A673 (cell line): Measurements from ENCODE around the gene OSBPL1A. TPM values are rescaled to one million over a fixed set of nuclear protein-coding genes. Genes with fewer than 3 reads are reported as not detected.
"Not testable (repeated sequence)": the region's sequence is repeated elsewhere in the genome, so short reads cannot be mapped to it uniquely, and the experiment has no call there.

ENCODE experiments used
- BruUV-seq: library from RNA; stranded (reverse); fragments of 400-500 nt; replicated peaks from 2 replicates; lab custom pipeline; 2021; lab: Mats Ljungman, UMichigan
- CTCF ChIA-PET: fragments of 300-600 bp; sonication (Branson Sonifier 250); formaldehyde crosslinking; loops from one replicate; lab custom pipeline; 2022; ENCODE audit warnings: antibody characterized with exemption; lab: Charles Lee
- POLR2A ChIA-PET: fragments of 300-600 bp; sonication (Branson Sonifier 250); formaldehyde crosslinking; loops from one replicate; lab custom pipeline; 2022; ENCODE audit warnings: antibody characterized with exemption; ENCODE audit not compliant: low non-redundant PET; lab: Charles Lee
- DNase-seq: peaks from one replicate; pipeline ENCODE4 v3.0.0-alpha.2; 2015; ENCODE audit warnings: low spot score
- H3K27ac ChIP-seq: fragments of 200-600 bp; sonication (generic); 2 replicates; pipeline ENCODE4 v1.5.1; 2016; ENCODE audit warnings: mixed run types, low read depth, mild to moderate bottlenecking, mixed read lengths, antibody characterized with exemption, low read length; ENCODE audit not compliant: poor library complexity, severe bottlenecking
- H3K27me3 ChIP-seq: fragments of 200-600 bp; sonication (generic); replicated peaks from 2 replicates; pipeline ENCODE4 v1.6.1; 2017; ENCODE audit warnings: mixed run types, low read depth, mild to moderate bottlenecking, mixed read lengths, antibody characterized with exemption, low read length; ENCODE audit not compliant: insufficient read depth, poor library complexity
- H3K36me3 ChIP-seq: fragments of 200-600 bp; sonication (generic); 2 replicates; pipeline ENCODE4 v1.6.1; 2016; ENCODE audit warnings: mixed run types, mild to moderate bottlenecking, mixed read lengths, antibody characterized with exemption, low read length; ENCODE audit not compliant: insufficient read depth, poor library complexity, severe bottlenecking
- H3K4me1 ChIP-seq: fragments of 200-600 bp; sonication (generic); 2 replicates; pipeline ENCODE4 v1.6.1; 2017; ENCODE audit warnings: mixed run types, mild to moderate bottlenecking, mixed read lengths, antibody characterized with exemption, low read length; ENCODE audit not compliant: insufficient read depth, poor library complexity, severe bottlenecking
- H3K4me3 ChIP-seq: fragments of 200-600 bp; sonication (generic); 2 replicates; pipeline ENCODE4 v1.5.1; 2016; ENCODE audit warnings: low read depth, mixed run types, mild to moderate bottlenecking, mixed read lengths, low read length; ENCODE audit not compliant: poor library complexity, severe bottlenecking
- H3K9me3 ChIP-seq: fragments of 200-600 bp; sonication (generic); 2 replicates; pipeline ENCODE4 v1.6.1; 2016; ENCODE audit warnings: mixed run types, low read depth, mild to moderate bottlenecking, mixed read lengths, antibody characterized with exemption, low read length; ENCODE audit not compliant: poor library complexity, severe bottlenecking
- EZH2 ChIP-seq: fragments of 200-600 bp; sonication (generic); IDR thresholded peaks from 2 replicates; pipeline ENCODE4 v1.6.1; 2017; ENCODE audit warnings: borderline replicate concordance, low read depth, mild to moderate bottlenecking, mixed read lengths, antibody characterized with exemption, low read length; ENCODE audit not compliant: poor library complexity, severe bottlenecking
- intact Hi-C: fragments of 100-400 bp; cut with micrococcal nuclease; formaldehyde crosslinking; loops from one replicate; pipeline ENCODE4 v1.10.0; 2022; ENCODE audit not compliant: unreplicated experiment
- total RNA-seq: library from RNA; stranded (reverse); gene quantifications from 2 replicates; pipeline ENCODE4 v1.2.3, GENCODE V29; 2021
- TF ChIP-seq, protein P1 (sequence below): fragments of 300-800, 200-600 bp; sonication (generic); conservative IDR thresholded peaks from 2 replicates; pipeline ENCODE4 v1.5.1; 2017; ENCODE audit warnings: low read depth, mild to moderate bottlenecking, antibody characterized with exemption, low read length, moderate library complexity, mixed read lengths

Gene OSBPL1A
- total RNA-seq, 1 experiment from 2014 or later, result 26.1 TPM

DNA sequence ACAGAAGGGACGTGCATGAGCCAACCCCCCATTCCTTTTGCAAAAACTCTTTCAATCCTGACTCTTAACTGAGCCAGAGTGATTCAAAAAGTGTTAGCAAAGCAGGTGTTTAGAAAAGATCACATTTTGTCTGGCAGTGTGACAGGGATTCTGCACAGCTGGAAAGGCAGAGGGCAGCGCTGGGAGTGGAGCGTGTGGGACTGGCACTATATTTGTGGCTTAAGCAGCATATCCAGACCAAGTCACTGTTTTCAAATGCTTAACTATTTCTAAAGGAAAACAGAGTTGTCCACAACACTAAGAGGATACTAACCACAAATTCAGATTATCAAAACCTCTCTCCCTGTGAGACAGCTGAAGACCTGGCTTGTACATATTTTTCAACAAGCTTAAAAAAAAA lies 239.8 kb downstream of the OSBPL1A start:
- Histone ChIP-seq H3K4me1 (peaks cover 4% of the 10 kb centered on the region), H3K27ac (no peak overlapping the region), H3K27me3 (no peaks in the 10 kb centered on the region), H3K4me3 (no peak overlapping the region), H3K9me3 (no peaks in the 10 kb centered on the region), H3K36me3 (no peaks in the 10 kb centered on the region)
- TF ChIP-seq, protein P1, sequence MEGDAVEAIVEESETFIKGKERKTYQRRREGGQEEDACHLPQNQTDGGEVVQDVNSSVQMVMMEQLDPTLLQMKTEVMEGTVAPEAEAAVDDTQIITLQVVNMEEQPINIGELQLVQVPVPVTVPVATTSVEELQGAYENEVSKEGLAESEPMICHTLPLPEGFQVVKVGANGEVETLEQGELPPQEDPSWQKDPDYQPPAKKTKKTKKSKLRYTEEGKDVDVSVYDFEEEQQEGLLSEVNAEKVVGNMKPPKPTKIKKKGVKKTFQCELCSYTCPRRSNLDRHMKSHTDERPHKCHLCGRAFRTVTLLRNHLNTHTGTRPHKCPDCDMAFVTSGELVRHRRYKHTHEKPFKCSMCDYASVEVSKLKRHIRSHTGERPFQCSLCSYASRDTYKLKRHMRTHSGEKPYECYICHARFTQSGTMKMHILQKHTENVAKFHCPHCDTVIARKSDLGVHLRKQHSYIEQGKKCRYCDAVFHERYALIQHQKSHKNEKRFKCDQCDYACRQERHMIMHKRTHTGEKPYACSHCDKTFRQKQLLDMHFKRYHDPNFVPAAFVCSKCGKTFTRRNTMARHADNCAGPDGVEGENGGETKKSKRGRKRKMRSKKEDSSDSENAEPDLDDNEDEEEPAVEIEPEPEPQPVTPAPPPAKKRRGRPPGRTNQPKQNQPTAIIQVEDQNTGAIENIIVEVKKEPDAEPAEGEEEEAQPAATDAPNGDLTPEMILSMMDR, result no peak
- no peak for TF ChIP-seq EZH2
- BruUV-seq, result no TSS peak
- POLR2A ChIA-PET, result no interaction called here
- CTCF ChIA-PET, result no interaction called here
- no peak for DNase-seq
- intact Hi-C loops, result no loop called here

DNA sequence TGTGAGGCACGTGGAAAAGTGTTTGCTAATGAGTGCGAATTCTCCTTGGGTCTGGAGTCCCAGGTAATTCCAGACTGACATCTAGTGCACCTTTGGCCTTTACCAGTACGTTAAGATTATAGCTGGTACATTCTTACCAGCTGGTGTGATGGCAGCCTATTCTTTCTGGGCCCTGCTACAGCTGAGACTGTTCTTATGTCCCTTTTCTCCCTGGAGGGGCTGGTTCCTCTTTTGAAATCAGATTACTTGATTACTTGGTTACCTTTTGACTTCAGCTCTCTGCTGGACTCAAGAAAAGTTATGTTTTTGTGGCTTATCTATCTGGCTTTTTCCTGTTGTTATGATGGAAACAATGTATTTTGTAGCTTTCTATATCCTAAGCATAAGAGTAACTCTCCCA lies 244.2 kb downstream of the OSBPL1A start:
- no peaks in the 10 kb centered on the region for H3K27me3 ChIP-seq
- intact Hi-C loops, result no loop called here
- no TSS peak for BruUV-seq
- H3K27ac ChIP-seq, result no peak overlapping the region
- H3K36me3 ChIP-seq, result no peaks in the 10 kb centered on the region
- no peaks in the 10 kb centered on the region for H3K9me3 ChIP-seq
- no peak for TF ChIP-seq EZH2
- no peaks in the 10 kb centered on the region for H3K4me1 ChIP-seq
- H3K4me3 ChIP-seq, result no peak overlapping the region
- ChIA-PET CTCF (interaction anchor here (0.6 kb wide), 1 partner anchor 336 kb away, joined by 3 read pairs; no protein-coding TSS in a partner anchor), POLR2A (no interaction called here)
- DNase-seq, result no peak

DNA sequence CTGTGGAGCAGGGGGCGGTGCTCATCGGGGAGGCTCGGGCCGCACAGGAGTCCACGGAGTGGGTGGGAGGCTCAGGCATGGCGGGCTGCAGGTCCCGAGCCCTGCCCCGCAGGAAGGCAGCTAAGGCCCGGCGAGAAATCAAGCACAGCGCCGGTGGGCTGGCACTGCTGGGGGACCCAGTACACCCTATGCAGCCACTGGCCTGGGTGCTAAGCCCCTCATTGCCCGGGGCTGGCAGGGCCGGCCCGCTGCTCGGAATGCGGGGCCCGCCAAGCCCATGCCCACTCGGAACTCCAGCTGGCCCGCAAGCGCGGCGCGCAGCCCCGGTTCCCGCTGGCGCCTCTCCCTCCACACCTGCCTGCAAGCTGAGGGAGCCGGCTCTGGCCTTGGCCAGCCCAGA lies 248.0 kb downstream of the OSBPL1A start:
- H3K4me3 ChIP-seq, BruUV-seq, intact Hi-C loops, POLR2A ChIA-PET, H3K27ac ChIP-seq, H3K9me3 ChIP-seq, H3K4me1 ChIP-seq, H3K36me3 ChIP-seq, DNase-seq, H3K27me3 ChIP-seq, CTCF ChIA-PET: not testable (repeated sequence)

DNA sequence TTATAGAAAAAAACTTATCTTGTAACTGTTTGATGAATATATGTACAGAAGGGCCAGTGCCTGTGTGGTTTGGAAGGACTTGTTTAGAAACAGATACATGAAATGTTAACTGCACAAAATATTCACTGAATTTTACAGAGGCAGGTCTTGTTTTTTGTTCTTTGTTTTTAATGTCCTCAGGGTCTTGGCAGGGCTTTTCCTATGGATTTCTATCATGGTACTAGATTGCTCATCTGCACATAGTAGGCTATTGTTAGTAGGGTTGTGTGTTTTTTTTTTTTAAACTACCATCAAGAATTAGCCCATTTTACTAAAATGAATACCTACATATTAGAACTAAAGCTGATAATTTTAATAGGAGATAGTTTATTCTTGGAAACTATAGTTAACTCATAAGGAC lies 255.2 kb downstream of the OSBPL1A start:
- Histone ChIP-seq H3K36me3 (no peaks in the 10 kb centered on the region), H3K27ac (no peak overlapping the region), H3K4me1 (peaks cover 8% of the 10 kb centered on the region), H3K27me3 (no peaks in the 10 kb centered on the region), H3K4me3 (no peak overlapping the region), H3K9me3 (no peaks in the 10 kb centered on the region)
- no peak for DNase-seq
- intact Hi-C loops, result no loop called here
- BruUV-seq, result no TSS peak
- ChIA-PET POLR2A (interaction anchor here (0.6 kb wide), 2 partner anchors 72 to 331 kb away, joined by 3 read pairs; no protein-coding TSS in a partner anchor), CTCF (no interaction called here)
- TF ChIP-seq EZH2, result no peak
- TF ChIP-seq, protein P1, result no peak
